Posterior cingulate gyrus (tissue), 11 donors: ENCODE results near the gene PDCD1.
A peak's percentile ranks its signal among the peaks of the same experiment; 100 is the strongest.

Experiments
- DNase-seq, 10 donors: peaks; one replicate each; pipeline versions ENCODE4 v3.0.0 to v3.0.0-alpha.2; 2020 to 2021; ENCODE audit warnings: mixed read lengths in 3 of 10
- intact Hi-C: fragments of 100-400 bp; cut with DNase I; formaldehyde crosslinking; loops from one replicate; pipeline ENCODE4 v1.15.1; 2023

PDCD1 gene

DNA sequence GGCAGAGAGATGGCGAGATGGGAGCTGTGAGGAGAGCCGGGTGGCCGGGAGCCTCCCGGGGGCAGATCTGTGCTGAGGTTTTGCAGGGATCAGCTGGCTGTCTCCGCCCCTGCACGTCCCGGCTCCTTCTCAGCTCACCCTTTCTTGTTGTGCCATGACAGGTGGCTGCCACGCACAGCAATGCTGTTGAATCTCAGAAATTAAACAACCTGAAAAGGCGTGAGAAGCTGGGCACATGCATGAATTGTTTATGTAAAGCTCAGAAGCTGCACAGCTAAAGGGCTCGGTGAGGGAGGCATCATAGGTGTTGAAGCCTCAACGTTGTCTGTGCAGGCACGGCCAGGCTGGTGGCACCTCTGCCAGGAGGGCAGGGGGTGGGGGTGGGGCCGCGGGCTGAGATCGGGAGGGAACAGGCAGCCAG is 10.0 kb upstream of the PDCD1 start:
- intact Hi-C loops, result no loop called here
- DNase-seq, result peak in 4 of 10 donors; percentile 25 to 82 (median 72)

DNA sequence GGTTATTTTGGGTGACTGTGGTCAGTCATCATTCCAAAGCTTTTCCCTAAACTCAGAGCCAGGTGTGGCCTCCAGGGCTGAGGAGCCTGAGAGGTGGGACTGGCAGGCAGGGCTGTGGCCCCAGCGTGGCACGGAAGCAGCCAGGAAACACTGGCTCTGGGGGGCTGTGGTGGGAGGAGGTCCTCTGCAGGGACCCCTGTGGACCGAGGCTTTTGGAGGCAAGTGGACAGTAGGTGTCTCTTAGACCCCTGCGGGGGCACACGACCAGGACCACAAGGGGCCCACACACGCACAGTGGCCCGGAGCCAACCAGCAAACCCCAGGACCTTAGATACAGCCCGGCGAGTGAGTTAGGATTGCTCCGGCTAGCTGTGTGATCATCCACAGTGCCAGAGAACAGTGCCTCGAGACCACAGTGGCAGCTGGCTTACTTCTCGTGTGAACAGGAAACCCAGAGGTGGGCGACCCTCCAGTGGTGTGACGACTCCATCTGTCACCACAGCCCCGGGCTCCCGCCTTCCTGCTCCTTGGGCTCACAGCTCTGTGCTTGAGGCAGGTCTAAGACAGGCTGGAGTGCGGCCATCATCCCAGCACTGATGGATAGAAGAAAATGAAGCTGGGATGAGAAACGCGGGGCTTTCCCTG is 9.2 kb upstream of the PDCD1 start:
- DNase-seq, result peak in 4 of 10 donors; percentile 18 to 85 (median 75)
- intact Hi-C loops, result no loop called here

DNA sequence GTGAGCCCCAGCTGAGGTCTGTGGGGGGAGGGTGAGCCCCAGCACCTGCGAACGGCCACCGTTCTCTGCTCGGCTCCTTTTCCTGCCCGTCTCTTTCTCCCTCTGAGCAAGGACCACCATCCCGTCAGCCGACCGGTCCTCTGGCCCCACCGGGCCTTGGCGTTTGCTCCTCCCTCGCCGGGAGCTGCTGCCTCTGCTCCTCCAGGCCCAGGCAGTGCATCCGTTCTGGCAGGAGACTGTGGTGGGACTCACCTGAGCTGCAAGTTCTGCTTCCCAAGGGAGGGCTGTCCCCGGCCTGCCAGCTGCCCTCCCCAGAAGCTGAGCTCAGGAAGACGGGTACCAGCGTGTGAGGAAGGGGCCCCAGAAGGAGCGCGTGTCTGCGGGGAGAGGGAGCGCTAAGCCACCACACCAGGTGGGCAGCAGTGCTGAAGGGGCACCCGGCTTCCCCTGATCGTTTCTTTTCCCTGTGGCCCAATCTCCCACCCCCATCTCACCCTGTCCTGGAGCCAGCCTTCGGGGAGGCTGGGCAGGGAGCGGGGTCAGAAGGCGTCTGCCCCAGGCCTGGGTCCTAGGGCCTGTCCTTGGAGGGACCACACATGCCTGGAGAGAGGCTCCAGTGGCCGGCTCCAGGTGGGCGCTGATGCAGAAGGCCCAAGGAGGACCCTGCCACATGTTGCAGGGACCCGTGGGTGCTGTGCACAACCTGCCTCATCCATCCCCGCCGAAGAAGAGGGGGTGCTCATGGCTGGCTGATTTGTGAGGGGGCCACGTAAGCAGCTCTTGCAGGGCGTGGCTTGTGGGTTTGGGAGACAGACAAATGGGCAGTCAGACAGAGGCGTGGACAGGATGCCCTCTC is 8.3 kb upstream of the PDCD1 start:
- peak in 4 of 10 donors; percentile 6 to 81 (median 46) for DNase-seq
- intact Hi-C loops, result no loop called here

DNA sequence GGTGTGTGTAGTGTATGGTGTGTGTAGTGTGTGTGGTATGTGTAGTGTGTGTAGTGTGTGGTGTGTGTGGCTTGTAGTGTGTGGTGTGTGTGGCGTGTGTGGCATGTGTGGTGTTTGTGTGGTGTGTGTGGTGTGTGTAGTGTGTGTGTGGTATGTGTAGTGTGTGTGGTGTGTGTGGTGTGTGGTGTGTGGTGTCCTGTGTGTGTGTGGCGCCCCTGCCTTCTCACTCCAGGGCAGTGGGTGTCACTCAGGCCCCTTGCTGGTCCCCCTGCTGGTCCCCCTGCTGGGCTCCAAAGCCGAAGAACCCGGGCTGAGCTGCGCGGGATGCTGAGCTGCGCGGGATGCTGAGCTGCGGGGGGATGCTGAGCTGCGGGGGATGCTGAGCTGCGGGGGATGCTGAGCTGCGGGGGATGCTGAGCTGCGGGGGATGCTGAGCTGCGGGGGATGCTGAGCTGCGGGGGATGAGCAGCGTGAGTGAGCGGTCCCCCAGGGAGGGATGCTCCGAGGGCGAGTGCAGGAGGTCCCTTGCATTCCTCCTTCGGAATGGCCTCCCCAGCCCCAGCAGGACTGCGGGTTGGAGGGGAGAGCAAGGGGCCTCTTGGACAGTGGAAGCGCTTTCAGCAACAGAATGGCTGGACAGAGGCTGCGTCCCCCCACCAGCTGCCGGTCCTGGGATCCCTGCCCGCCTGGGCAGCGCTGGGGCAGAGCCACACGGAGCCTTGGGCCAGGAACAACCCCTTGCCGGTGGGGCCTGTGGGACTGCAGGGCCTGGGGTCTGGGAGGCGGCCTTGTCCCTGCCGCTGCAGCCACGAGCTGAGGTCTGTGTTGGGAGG is 7.5 kb upstream of the PDCD1 start:
- intact Hi-C loops, result no loop called here

DNA sequence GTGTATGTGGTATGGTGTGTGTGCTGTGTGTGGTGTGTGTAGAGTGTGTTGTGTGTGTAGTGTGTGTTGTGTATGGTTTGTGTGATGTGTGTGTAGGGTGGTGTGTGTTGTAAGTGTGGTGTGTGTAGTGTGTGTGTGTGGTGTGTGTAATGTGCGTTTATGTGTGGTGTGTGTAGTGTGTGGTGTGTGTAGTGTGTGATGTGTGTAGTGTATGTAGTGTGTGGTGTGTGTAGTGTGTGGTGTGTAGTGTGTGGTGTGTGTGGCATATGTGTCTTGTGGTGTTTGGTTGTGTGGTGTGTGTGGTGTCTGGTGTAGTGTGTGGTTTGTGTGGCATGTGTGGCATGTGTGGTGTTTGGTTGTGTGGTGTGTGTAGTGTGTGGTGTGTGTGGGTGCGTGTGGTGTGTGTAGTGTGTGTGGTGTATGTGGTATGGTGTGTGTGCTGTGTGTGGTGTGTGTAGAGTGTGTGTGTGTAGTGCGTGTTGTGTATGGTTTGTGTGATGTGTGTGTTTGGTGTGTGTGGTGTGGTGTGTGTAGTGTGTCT is 6.8 kb upstream of the PDCD1 start:
- intact Hi-C loops, result no loop called here
- DNase-seq, result no peak

More for the DNA sequence above, 7.5 kb upstream of the PDCD1 start:
- peak in 3 of 10 donors; percentile 79 to 87 (median 79) for DNase-seq

DNA sequence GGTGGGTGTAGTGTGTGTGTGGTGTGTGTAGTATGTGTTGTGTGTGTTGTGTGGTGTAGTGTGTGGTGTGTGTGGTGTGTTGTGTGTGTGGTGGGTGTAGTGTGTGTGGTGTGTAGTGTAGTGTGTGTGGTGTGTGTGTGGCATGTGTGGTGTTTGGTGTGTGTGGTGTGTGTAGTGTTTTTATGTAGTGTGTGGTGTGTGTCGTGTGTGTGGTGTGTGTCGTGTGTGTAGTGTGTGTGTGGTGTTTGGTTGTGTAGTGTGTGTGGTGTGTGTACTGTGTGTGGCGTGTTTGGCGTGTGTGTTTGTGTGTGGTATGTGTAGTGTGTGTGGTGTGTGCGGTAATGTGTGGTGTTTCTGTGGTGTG is 6.1 kb upstream of the PDCD1 start:
- intact Hi-C loops, result no loop called here
- no peak for DNase-seq

DNA sequence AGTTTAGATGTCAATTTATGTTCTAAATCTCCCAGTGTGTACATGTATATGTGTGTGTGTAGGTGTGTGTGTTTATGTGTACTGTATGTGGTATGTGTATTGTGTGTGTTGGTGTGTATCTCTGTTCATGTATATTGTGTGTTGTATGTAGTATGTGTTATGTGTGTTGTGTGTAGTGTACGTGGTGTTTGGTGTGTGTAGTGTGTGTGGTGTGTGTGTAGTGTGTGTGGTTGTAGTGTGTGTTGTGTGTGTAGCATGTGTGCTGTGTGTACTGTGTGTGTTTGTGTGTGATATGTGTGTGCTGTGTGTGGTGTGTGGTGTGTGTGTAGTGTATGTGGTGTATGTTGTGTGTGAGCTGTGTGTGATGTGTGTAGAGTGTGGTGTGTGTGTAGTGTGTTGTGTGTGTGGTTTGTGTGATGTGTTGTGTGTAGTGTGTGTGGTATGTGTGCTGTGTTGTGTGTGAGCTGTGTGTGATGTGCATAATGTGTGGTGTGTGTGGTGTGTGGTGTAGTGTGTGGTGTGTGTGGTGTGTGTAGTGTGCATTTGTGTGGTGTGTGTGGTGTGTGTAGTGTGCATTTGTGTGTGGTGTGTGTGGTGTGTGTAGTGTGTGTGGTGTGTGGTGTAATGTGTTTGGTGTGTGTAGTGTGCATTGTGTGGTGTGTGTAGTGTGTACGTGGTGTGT is 5.6 kb upstream of the PDCD1 start:
- DNase-seq, result no peak
- intact Hi-C loops, result no loop called here

DNA sequence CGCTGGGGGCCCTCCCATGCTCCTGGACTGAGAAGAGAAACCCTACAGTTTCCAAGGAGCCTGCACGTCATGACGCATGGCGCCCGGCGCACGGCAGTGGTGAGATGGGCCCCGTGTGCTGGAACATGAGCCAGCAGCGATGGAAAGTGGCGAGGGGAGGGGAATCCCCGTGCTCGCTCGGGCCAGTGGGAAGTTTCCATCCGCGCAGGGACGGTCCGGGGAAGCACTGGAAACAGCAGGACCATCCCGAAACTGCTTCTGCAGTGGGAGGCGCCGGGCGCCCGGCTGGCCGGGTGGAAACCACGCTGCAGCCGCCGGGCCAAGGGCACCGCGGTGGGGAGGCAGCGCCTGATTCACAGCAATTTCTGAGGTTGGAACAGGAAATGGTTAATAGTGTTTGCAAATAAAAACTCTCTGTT is 4.9 kb upstream of the PDCD1 start:
- peak in 1 of 10 donors; percentile 80 for DNase-seq
- intact Hi-C loops, result no loop called here

DNA sequence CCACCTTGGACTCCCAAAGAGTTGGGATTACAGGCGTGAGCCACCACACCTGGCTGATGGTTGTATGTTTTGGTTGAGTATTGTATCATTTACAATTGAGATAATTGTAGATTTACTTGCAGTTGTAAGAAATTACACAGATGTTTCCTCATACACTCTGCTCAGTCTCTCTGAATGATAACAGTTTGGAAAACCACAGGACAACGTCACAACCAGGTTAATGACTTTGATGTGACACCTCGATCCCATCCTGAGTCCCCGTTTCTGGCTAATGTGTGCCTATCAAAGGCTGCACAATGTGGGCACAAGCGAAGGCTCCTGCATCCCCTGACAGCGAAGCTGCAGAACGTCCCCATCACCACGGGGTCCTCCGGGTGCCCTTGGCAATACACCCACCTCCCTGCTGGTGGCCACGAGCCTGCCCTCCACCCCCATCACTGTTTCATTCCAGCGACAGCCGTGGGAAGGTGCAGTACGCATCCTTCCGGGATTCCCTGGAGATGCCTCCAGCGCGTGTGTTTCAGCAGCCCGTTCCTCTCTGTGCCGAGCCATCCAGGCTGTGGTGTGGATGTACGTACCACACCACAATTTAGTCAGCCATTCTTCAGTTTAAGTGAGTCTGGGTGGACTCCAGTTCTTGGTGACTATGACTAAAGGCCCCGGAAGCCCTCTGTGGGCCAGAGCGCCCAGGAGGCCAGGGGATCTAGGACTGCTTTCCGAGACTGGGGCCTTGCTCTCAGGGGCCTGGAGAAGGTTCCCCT is 4.3 kb upstream of the PDCD1 start:
- intact Hi-C loops, result no loop called here
- DNase-seq, result peak in 3 of 10 donors; percentile 60 to 76 (median 74)

DNA sequence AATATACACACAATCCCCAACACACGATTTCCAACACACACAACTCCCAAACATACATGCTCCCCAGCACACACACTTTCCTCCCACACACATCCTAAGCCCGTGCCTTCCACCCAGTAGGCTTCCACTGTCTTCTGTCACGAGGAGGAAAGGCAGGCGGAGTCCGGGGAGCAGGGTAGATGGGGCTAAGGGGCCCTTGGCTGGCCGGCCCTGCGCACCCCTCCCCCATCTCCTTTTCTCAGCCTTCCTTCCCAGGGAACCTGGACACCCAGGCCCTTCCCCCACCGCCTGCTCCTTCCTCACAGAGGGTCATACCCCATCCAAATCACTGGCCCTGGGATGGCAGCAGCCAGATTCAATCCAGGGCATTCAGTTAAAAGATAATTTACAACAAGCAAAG is 3.4 kb upstream of the PDCD1 start:
- DNase-seq, result peak in 3 of 10 donors; percentile 19 to 49 (median 24)
- intact Hi-C loops, result no loop called here

DNA sequence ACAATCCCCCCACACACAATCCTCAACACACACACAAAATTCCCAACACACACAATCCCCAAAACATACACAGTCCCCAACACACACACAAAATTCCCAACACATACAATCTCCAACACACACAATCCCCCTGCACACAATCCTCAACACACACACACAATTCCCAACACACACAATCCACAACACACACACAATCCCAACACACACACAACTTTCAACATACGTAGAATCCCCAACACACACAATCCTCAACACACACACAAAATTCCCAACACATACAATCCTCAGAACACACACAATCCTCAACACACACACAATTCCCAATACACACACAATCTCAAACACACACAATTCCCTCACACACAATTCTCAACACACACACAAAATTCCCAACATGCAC is 2.6 kb upstream of the PDCD1 start:
- DNase-seq, result no peak
- intact Hi-C loops, result no loop called here

DNA sequence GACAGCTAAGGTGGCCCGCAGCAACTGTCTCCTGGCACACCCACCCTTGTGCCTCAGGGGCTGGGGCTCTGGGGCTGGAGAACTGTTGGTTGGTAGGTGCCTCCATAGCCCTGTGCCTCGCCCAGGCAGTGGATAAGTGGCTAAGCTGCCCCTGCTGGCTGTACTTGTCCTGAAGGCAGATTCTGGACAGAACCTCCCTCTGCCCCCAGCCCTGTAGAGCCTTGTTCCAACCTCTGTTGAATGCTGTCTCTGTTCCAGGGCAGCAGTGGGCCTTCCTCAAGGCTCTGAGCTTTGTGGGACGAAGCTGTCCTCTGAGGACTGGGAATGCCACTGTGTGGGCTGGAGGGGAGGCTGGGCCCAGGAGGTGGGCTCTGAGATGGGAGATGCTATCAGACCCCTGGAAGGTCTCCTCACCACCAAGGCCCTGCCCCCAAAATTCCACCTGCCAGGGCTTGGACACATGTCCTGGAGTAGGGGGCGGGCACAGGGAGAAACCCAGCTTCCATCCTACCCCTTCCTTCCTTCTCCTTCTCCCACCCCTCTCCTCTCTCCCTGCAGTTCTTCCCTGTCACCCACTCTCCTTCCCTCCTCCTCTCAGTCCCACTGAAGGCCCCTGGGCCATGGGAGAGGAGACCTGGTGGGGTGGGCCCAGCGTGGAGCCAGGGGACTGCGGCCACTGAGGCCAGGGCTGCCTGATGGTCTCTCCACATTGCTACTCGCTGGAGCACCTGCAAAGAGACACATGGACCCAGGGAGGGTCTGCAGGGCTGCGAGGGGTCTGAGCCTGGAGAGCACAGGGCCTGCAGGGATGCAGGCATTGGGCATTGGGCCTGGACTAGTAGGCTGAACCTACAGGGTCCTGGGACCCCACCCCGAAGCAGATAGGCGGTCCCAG is 1.7 kb upstream of the PDCD1 start:
- DNase-seq, result peak in 5 of 10 donors; percentile 9 to 75 (median 46)
- intact Hi-C loops, result no loop called here

DNA sequence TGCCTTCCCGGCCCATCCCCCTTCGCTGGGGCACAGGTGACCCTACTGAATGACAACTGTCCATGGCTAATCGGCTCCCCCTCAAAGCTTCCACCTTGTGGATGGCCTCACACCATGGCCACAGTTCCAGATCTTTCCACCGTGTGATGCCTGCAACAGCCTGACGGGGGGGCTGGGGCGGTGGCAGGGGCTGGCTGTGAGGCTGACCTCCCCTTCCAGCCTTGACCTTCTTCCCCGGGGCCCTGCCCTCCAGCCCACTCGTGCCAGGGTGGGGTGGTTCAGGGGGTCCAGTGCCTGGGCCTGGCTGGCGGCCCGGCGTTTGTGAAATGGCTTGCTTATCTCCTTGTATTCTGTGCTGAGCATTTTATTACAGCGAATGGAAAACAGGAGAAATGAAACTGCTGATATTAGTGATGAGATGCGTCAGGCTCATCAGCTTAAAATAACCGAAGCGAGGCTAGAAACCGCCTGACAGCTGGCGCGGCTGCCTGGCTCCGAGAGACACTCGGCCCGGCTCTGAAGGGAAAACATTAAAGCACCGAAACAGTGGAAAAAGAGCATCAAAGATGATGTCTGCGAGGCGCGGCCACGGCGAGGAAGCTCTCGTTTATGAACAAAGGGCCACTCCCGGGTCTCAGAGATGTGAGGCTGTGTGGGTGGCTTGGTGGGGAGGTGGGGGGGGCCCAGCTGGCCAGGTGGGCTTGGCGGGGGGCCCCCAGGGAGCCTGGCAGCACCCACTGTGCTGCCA is 916 bp upstream of the PDCD1 start:
- intact Hi-C loops, result no loop called here
- DNase-seq, result peak in 6 of 10 donors; percentile 14 to 92 (median 68)

DNA sequence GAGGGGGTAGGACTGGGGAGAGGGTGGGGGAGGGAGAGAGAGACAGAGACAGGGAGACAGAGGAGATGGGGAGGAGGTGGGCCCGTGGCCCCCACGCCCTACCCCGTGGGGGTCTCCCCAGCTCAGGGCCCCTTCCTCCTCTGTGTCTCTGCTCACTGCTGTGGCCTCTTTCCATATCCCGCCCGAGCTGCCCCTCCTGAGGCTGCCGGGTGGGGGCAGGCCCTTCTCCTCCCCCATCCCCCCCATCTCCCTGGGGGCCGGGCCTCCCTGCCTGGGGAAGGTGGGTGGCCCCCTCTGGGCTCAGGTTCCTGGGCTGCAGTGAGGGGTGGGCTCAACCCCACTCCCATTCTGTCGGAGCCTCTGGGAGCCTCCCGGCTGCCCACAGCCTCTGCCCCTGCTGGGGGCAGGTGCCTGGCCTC is 332 bp upstream of the PDCD1 start:
- intact Hi-C loops, result no loop called here
- DNase-seq, result peak in 3 of 10 donors; percentile 45 to 63 (median 47)

DNA sequence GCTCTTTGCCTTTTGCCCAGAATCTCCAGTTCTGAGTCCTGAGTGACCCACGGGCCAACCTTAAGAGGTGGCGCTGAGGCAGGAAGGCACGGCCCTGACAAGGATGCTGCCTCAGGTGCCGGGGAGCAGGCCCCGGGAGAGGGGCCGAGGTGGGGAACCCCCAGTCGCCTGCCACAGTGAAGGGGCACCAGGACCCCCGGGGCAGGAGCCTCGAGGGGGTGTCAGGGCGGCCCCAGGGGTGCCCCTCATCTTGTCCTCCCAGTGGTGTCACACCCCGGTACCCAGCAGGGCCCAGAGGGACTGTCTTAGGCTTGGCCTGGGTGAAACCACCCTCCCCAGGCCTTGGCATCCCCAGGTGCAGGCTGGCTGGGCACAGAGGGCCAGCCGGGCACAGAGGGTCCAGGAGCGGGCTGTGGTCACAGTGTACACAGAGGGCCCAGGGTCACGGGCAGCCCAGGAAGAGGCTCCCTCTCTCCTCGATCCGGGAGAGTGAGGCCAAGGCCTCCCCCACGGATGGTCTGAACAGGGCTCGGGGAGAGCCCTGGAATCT is 1.0 kb downstream of the PDCD1 start:
- peak in 4 of 10 donors; percentile 21 to 69 (median 49) for DNase-seq
- intact Hi-C loops, result no loop called here

DNA sequence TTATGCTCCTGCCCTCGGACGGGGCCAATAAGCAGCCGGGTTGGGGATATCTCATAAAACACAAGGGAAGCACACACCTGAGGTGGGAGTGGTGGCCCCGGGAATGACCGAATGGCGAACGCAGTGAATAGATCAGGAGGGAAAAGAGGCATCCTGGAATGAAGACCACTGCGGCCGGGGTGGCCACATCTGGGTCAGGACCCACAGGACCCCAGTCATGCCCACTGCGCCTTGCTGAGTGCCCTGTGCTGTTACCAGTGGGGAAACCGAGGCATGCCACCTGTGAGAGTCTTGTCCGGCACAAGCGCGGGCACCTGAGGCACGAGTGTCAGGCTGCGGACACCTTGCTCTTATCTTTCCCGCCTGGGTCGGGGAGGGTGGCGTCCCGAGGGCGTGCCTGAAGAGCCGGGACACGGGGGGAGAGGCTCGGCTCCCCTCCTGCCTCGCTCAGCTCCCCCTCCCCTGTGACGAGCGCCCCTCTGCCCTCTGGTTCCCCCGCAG is 1.6 kb downstream of the PDCD1 start:
- peak in 4 of 10 donors; percentile 14 to 84 (median 67) for DNase-seq
- intact Hi-C loops, result no loop called here

DNA sequence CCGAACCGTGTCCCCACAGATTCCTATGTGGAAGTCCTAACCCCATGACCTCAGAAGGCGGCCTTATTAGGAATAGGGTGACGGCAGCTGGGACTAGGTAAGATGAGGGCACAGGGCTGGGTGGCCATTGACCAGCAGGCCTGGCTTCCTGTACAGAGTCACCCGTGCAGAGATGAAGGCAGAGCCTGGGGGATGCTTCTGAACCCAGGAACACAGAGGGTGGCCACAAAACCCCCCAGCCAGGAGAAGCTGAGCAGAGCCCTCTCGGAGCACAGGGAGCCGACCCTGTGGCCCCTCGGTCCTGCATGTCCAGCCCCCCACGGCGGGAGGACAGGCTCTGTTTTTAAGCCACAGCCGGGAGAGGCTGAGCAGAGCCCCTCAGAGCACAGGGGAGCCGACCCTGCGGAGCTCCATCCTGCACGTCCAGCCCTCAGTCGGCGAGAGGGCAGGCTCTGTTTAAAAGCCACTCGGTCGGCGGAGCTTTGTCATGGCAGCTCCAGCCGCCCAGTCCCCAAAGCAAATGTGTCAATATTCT is 2.7 kb downstream of the PDCD1 start:
- intact Hi-C loops, result no loop called here
- DNase-seq, result peak in 3 of 10 donors; percentile 50 to 70 (median 66)
